ENCODE measurements around the gene ANKRA2. TPM values are rescaled to one million over a fixed set of nuclear protein-coding genes. Genes with fewer than 3 reads are reported as not detected.
"Not testable (repeated sequence)": the region's sequence is repeated elsewhere in the genome, so short reads cannot be mapped to it uniquely, and the experiment has no call there.

The ANKRA2 gene
- total RNA-seq, 2 experiments from 2014 or later: 16.3 to 18.4 TPM

DNA sequence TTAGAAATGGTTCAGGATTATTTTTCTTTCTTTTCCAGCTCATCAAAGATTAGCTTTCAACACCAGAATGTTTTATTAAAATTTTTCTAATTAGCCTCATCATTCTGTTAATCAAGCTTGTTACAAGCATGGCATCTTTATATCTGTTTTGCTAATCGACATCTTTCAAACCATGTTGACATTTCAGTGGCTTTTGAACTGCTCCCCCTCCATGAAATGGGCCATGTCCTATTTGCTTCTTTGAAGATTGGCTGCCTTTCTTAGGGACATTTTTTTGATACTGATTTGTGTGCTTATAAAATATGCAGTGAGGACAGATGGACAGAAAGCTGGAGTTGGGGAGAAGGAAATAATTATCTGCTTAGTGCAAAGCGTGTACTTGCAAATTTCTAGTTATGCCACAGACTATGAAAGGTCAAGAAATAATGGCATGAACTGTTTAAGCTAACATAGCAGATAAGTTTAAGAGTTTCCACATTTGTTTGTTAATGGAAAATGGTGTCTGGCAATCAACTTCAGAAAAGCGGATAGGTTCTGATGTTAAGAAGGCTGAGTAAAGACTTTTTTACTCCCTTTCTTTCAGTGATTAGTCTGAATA is 39.7 kb downstream of the ANKRA2 start:
- Mint-ChIP-seq H3K27me3 (peaks cover 2% of the 10 kb centered on the region), H3K36me3 (ENCODE audit: low read depth) (no peaks in the 10 kb centered on the region), H3K4me3 (no peak overlapping the region), H3K27ac (no peak overlapping the region), H3K4me1 (no peaks in the 10 kb centered on the region), H3K9me3 (ENCODE audit: low read depth) (no peaks in the 10 kb centered on the region)
- CTCF ChIA-PET: interaction anchor here (0.9 to 4.0 kb wide), 3 partner anchors 11 to 38 kb away, joined by 3 to 25 read pairs (median 3); no protein-coding TSS in a partner anchor
- ATAC-seq: no peak
- POLR2A ChIA-PET: no interaction called here
- intact Hi-C loops (cut with DNase I, micrococcal nuclease): loop anchor here in 1 of 2 experiments (10.0 kb wide), 1 partner anchor 269 kb away; no protein-coding TSS in a partner anchor
- no peak for DNase-seq

- Mint-ChIP-seq H3K27ac (no peak overlapping the region), H3K27me3 (no peaks in the 10 kb centered on the region), H3K9me3 (ENCODE audit: low read depth) (no peaks in the 10 kb centered on the region), H3K4me3 (no peak overlapping the region), H3K4me1 (peaks cover 5% of the 10 kb centered on the region), H3K36me3 (ENCODE audit: low read depth) (no peaks in the 10 kb centered on the region)
- intact Hi-C loops (cut with DNase I, micrococcal nuclease): loop anchor here in 1 of 2 experiments (10.0 kb wide), 1 partner anchor 271 kb away; no protein-coding TSS in a partner anchor
- no peak for DNase-seq
- CTCF ChIA-PET: interaction anchor here (1.1 kb wide), 1 partner anchor 19 kb away, joined by 3 read pairs; no protein-coding TSS in a partner anchor
- POLR2A ChIA-PET: no interaction called here
- ATAC-seq: no peak
Measured at GRCh38 chr5:73523861-73524260, 41.6 kb downstream of the ANKRA2 start.

DNA sequence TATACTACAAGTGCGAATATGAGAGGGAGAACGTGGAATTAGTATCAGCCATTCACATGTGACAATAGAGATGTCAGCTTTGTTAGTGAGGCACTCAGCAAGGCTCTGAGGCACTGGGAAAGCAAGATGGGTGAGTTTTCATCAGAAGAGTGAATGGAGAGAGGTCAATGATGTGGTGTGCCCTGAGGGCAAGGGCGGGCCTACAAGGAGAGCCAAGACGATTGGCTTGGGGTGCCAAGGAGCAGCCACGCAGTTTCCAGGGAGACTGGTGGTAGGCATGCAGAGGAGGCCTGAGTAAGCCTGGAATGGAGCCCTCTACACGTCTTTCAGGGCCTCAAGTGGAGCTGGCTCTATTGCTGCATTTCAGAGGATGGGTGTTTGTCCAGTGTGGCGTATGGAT is 42.5 kb downstream of the ANKRA2 start:
- DNase-seq (no peak), ATAC-seq (no peak)
- CTCF ChIA-PET: interaction anchor here (0.5 to 9.7 kb wide), 5 partner anchors 12 to 697 kb away, joined by 3 to 77 read pairs (median 4); no protein-coding TSS in a partner anchor
- POLR2A ChIA-PET: no interaction called here
- no peaks in the 10 kb centered on the region for H3K27me3 Mint-ChIP-seq
- H3K9me3 Mint-ChIP-seq (ENCODE audit: low read depth): no peaks in the 10 kb centered on the region
- H3K4me3 Mint-ChIP-seq: no peak overlapping the region
- peaks cover 5% of the 10 kb centered on the region for H3K4me1 Mint-ChIP-seq
- H3K36me3 Mint-ChIP-seq (ENCODE audit: low read depth): no peaks in the 10 kb centered on the region
- intact Hi-C loops (cut with DNase I, micrococcal nuclease): loop anchor here in 1 of 2 experiments (10.0 kb wide), 1 partner anchor 272 kb away; no protein-coding TSS in a partner anchor
- H3K27ac Mint-ChIP-seq: no peak overlapping the region

DNA sequence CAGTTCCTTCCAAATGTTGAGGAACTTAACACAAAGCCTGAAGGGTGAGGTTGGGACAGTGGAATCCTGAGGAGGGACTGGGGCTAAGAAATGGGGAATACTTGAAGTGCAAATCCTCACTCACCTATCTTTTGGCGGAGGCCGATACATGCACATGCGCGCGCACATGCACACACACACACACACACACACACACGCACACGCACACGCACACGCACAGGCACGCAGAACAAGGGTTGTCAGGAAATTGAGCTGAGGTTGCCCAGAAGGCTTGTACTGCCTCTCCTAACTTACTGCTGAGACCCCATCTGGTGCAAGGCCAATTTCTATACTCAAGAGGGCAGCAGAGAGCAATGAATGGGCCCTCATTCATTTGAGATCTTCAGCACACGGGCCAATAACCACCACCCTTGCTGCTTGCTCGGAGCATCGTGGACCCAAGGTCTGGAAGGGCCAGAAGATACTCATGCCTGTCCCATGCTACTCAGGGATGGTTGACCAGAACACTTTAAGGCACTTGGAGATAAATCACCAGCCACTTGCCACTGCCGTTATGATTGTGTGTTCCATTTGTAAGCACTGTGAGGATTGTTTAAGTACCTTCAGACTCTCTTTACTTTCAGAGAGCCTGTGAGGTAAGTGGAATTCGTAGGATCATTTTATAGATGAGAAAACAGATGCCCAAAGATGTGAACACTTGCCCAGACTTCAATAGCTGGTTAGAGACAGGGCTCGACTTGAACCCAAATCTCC is 45.7 kb downstream of the ANKRA2 start:
- intact Hi-C loops (cut with DNase I, micrococcal nuclease): loop anchor here (1.0 to 10.0 kb wide), 4 partner anchors 17 to 275 kb away; partner anchors contain the start of genes ANKRA2 (in 1 of the 2) and UTP15 (in 1 of the 2)
- peaks cover 5% of the 10 kb centered on the region for H3K4me1 Mint-ChIP-seq
- DNase-seq (peak; percentile 78), ATAC-seq (peak; percentile 100)
- ChIA-PET POLR2A (interaction anchor here (1.0 kb wide), 1 partner anchor 22 kb away, joined by 4 read pairs; no protein-coding TSS in a partner anchor), CTCF (interaction anchor here (0.7 to 9.7 kb wide), 13 partner anchors 8 to 71 kb away, joined by 3 to 77 read pairs (median 3); no protein-coding TSS in a partner anchor)
- H3K27me3 Mint-ChIP-seq: no peaks in the 10 kb centered on the region
- H3K27ac Mint-ChIP-seq: no peak overlapping the region
- no peak overlapping the region for H3K4me3 Mint-ChIP-seq
- H3K9me3 Mint-ChIP-seq (ENCODE audit: low read depth): no peaks in the 10 kb centered on the region
- H3K36me3 Mint-ChIP-seq (ENCODE audit: low read depth): no peaks in the 10 kb centered on the region

DNA sequence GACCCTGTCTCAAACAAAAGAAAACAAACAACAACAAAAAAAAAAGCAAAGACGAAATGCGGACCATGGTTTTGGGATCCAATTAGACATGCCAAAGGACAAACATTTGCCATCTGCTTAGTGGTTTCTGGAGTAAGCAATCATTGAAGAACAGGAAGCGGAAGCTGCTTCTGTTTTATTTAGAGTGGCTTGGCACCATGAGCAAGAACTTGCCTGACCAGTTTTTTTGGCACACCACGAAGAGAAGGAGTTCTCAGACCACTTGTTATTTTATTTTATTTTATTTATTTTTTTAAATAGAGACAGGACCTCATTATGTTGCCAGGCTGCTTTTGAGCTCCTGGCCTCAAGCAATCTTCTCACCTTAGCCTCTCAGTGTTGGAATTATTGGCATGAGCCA is 50.2 kb downstream of the ANKRA2 start:
- no peak overlapping the region for H3K4me3 Mint-ChIP-seq
- H3K27me3 Mint-ChIP-seq: no peaks in the 10 kb centered on the region
- no peaks in the 10 kb centered on the region for H3K36me3 Mint-ChIP-seq (ENCODE audit: low read depth)
- no peak overlapping the region for H3K27ac Mint-ChIP-seq
- no peak for DNase-seq
- ChIA-PET CTCF (interaction anchor here (9.7 kb wide), 1 partner anchor 24 kb away, joined by 77 read pairs; no protein-coding TSS in a partner anchor), POLR2A (no interaction called here)
- peaks cover 5% of the 10 kb centered on the region for H3K4me1 Mint-ChIP-seq
- no peak for ATAC-seq
- intact Hi-C loops (cut with DNase I, micrococcal nuclease): no loop called here
- H3K9me3 Mint-ChIP-seq (ENCODE audit: low read depth): no peaks in the 10 kb centered on the region

- Mint-ChIP-seq H3K36me3 (ENCODE audit: low read depth) (no peaks in the 10 kb centered on the region), H3K4me1 (peaks cover 2% of the 10 kb centered on the region), H3K27me3 (no peaks in the 10 kb centered on the region), H3K27ac (no peak overlapping the region), H3K4me3 (no peak overlapping the region), H3K9me3 (ENCODE audit: low read depth) (no peaks in the 10 kb centered on the region)
- intact Hi-C loops (cut with DNase I, micrococcal nuclease): no loop called here
- ChIA-PET CTCF (interaction anchor here (9.7 kb wide), 1 partner anchor 25 kb away, joined by 77 read pairs; no protein-coding TSS in a partner anchor), POLR2A (no interaction called here)
- no peak for ATAC-seq
- DNase-seq: no peak
Measured at GRCh38 chr5:73514418-73514817, 51.0 kb downstream of the ANKRA2 start.

- POLR2A ChIA-PET: no interaction called here
- Mint-ChIP-seq H3K9me3 (ENCODE audit: low read depth) (no peaks in the 10 kb centered on the region), H3K27me3 (no peaks in the 10 kb centered on the region), H3K4me1 (no peaks in the 10 kb centered on the region), H3K27ac (no peak overlapping the region), H3K36me3 (ENCODE audit: low read depth) (no peaks in the 10 kb centered on the region), H3K4me3 (no peak overlapping the region)
- intact Hi-C loops (cut with DNase I, micrococcal nuclease): no loop called here
- ATAC-seq (no peak), DNase-seq (no peak)
- CTCF ChIA-PET: interaction anchor here (9.7 kb wide), 1 partner anchor 25 kb away, joined by 77 read pairs; no protein-coding TSS in a partner anchor
Measured at GRCh38 chr5:73513996-73514395, 51.4 kb downstream of the ANKRA2 start.

- ATAC-seq; intact Hi-C loops (cut with DNase I, micrococcal nuclease); DNase-seq; H3K4me1 Mint-ChIP-seq; H3K27ac Mint-ChIP-seq; H3K4me3 Mint-ChIP-seq; H3K9me3 Mint-ChIP-seq (ENCODE audit: low read depth); H3K27me3 Mint-ChIP-seq; POLR2A ChIA-PET: not testable (repeated sequence)
- peaks cover 22% of the 10 kb centered on the region for H3K36me3 Mint-ChIP-seq (ENCODE audit: low read depth)
- CTCF ChIA-PET: interaction anchor here (0.8 to 1.3 kb wide), 2 partner anchors 10 to 11 kb away, joined by 3 read pairs; no protein-coding TSS in a partner anchor
Measured at GRCh38 chr5:73508521-73508920, 56.9 kb downstream of the ANKRA2 start.

DNA sequence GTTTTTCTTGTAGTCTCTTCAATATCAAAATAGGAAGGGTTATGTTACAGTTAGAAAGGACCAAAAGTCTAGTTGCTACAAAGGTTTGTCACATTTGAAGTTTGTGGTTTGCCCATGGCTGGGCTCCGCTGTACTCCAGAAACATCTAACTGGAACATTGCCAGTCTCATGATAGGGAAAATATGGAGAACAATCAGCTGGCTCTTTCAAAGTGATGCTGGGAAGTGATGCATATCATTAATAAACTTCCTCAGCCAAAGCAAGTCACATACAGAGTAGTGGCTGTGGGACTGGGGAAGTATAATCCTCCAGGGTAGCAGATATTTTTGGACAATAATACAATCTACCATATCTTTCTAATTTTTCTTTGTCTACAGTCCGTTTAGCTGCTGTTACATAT is 58.4 kb downstream of the ANKRA2 start:
- Mint-ChIP-seq H3K27ac (no peak overlapping the region), H3K4me1 (peaks cover 9% of the 10 kb centered on the region), H3K9me3 (ENCODE audit: low read depth) (no peaks in the 10 kb centered on the region), H3K36me3 (ENCODE audit: low read depth) (peaks cover 33% of the 10 kb centered on the region), H3K27me3 (no peaks in the 10 kb centered on the region), H3K4me3 (no peak overlapping the region)
- intact Hi-C loops (cut with DNase I, micrococcal nuclease): no loop called here
- CTCF ChIA-PET: interaction anchor here (0.6 to 1.5 kb wide), 4 partner anchors 11 to 35 kb away, joined by 3 to 6 read pairs (median 4); no protein-coding TSS in a partner anchor
- POLR2A ChIA-PET: interaction anchor here (1.0 to 1.1 kb wide), 2 partner anchors 8 to 58 kb away, joined by 3 read pairs; no protein-coding TSS in a partner anchor
- no peak for DNase-seq
- no peak for ATAC-seq

GRCh38 chr5:73506459-73506955 is 58.9 kb downstream of the ANKRA2 start:
- Mint-ChIP-seq H3K27ac (no peak overlapping the region), H3K27me3 (no peaks in the 10 kb centered on the region), H3K36me3 (ENCODE audit: low read depth) (peaks cover 35% of the 10 kb centered on the region), H3K9me3 (ENCODE audit: low read depth) (no peaks in the 10 kb centered on the region), H3K4me3 (no peak overlapping the region), H3K4me1 (peaks cover 10% of the 10 kb centered on the region)
- CTCF ChIA-PET: interaction anchor here (0.5 to 1.5 kb wide), 5 partner anchors 9 to 203 kb away, joined by 3 to 6 read pairs (median 3); partner anchors contain the start of gene BTF3
- POLR2A ChIA-PET: interaction anchor here (1.0 kb wide), 1 partner anchor 59 kb away, joined by 3 read pairs; no protein-coding TSS in a partner anchor
- intact Hi-C loops (cut with DNase I, micrococcal nuclease): no loop called here
- DNase-seq (no peak), ATAC-seq (no peak)

Measured in activated CD4-positive, alpha-beta T cell treated with anti-CD3 and anti-CD28 coated beads for 36 hours (primary cell).